T47D (cell line): ENCODE results near the gene COL4A2.
A peak's percentile ranks its signal among the peaks of the same experiment; 100 is the strongest.

Experiments
- DNase-seq, 2 experiments: peaks; one replicate each; pipeline versions ENCODE4 v3.0.0 to v3.0.0-alpha.2; 2011 to 2012; ENCODE audit warnings: low read depth in 1 of 2, low spot score in 1 of 2
- JUND ChIP-seq: IDR thresholded peaks from 2 replicates; pipeline ENCODE4 v1.6.1; 2012; ENCODE audit warnings: low read depth
- in situ Hi-C: cut with HindIII; loops from 2 replicates; pipeline ENCODE4 v1.10.0; 2016; ENCODE audit warnings: low sequenced_read_pairs, low pct_unique_long_range_greater_than_20kb

COL4A2 gene

GRCh38 chr13:110412132-110412914 lies 105.2 kb downstream of the COL4A2 start:
- in situ Hi-C loops = no loop called here
- peak; percentile 51 to 82 for DNase-seq
- no peak for TF ChIP-seq JUND

DNA sequence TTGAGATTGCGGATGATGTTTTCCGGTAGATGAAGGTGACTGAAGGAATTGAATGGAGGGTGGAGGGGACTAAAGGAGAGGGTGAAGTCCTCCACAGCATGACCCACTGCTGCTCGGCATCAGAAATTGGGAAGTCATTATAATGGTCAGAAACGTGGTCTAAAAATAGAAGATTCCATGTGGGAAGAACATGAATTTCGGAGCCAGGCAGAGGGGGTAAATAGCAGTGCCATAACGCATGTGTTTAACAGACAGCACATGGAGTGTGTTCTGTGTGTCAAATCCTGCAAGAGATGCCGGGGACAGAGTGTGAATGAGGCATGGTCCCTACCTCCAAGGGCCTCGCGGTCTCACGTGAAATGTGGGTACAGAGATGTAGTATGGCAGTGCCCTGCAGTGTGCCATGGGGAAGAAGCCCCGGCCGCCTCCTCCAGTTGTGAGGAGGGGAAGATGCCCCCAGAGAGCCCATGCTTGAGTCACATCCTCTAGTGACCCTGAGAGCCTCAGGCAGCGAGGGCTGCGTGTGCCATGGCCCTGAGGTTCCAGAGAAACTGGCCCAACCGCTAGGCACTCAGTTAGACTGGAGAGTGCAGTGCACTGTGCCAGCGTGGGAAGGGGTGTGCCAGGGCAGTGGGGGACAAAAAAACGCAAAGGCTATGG lies 106.1 kb downstream of the COL4A2 start:
- DNase-seq = no peak
- no peak for TF ChIP-seq JUND
- in situ Hi-C loops = no loop called here

DNA sequence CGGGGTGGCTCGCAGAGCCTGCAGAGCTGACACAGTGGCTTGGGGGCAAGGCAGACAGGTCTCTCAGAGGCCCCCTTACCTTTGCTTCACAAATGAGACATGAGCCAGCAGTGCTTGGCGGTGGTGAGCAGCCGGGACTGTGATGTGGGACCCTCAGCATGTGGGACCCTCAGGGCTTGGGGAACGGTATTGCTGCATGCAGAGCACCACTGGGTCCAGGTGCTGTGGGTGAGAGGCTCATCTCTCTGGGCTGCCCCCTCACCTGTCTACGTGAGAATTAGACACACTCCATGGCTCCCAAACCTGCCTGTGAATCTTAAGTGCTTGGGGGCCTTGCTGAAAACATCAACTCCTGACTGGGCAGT lies 106.6 kb downstream of the COL4A2 start:
- DNase-seq = no peak
- no peak for TF ChIP-seq JUND
- in situ Hi-C loops = no loop called here

GRCh38 chr13:110414283-110414682 lies 107.2 kb downstream of the COL4A2 start:
- in situ Hi-C loops = no loop called here
- TF ChIP-seq JUND = no peak
- DNase-seq = no peak

- DNase-seq = no peak
- TF ChIP-seq JUND = no peak
- in situ Hi-C loops = no loop called here
Observed at GRCh38 chr13:110414931-110415330, 107.8 kb downstream of the COL4A2 start.

DNA sequence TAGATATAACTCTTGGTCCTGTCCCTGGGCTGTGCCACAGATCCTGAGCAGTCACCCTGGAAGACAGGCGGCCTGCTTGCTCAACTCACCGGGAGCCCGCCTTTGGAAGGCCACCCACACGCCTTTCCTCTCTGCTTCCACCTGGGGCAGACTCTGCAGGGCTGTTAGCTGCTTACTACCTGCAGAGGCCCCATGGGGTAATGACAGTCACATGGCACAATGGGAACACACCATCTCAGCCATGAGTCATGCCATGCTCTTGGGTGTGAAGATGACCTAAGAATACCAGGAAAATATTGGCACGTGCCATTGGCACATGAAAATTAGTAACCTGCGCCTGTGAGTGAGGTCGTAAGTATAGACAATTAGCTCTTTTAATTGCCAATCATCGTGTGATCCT lies 108.6 kb downstream of the COL4A2 start:
- peak in 1 of 2 experiments; percentile 47 for DNase-seq
- TF ChIP-seq JUND = no peak
- in situ Hi-C loops = no loop called here

DNA sequence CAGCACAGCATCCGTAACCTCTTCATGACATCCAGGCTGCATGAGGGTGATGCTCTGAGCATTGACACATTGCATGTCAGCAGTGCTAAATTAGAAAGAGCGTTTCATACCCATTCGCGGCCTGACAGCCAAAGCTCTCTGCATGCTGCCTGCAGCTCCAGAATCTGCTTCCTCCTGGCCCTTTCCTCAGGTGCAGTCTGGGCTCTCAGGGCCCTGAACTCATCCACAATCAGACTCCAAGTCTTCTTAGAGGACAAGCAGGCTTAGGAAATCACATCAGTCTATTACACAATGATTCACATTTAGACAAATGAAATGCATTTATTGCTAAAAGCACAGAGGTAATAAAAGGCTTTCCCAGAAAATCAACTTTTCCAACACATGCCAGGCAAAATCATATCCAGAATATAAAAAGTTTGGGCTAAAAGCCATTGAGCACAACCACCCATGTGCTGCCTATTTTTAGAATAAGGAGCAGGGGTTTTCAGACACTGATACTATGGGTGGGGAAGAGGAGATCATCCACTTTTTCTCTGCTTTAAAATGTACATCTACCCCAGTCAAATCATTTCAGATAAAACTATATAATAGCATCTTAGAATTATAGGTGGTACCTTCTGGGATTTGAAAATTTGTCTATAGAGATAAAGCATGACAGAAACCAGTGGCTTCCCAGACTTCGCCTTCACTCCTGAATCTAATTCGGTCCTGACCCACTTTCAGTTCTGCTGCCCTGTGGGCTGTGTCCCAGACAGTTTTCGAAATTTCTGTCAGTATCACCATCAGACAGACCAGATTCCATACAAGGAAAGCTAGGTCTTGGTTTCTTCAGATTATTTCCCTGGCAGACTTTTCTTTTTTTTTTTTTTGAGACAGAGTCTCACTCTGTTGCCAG lies 109.3 kb downstream of the COL4A2 start:
- no peak for TF ChIP-seq JUND
- in situ Hi-C loops = no loop called here
- DNase-seq = no peak

DNA sequence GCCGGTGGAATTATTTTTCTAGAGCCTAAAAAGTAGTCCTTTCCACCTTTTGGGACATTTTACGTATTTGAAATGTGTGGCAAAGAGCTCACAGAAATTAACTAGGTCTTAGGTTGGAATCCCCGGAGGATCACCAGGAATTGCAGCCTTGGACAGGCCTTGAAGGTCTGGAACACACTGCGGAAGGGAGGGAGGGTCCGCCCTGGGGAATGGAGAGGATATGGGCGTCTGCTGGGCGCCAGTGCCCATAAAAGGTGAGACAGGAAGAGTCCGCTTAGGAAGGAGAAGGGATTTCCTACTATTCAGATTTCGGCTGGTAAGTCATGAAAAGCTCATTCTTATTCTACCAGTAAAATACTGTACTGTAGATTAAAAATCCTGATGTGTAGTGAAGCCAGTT lies 111.9 kb downstream of the COL4A2 start:
- DNase-seq = no peak
- no peak for TF ChIP-seq JUND
- in situ Hi-C loops = no loop called here

DNA sequence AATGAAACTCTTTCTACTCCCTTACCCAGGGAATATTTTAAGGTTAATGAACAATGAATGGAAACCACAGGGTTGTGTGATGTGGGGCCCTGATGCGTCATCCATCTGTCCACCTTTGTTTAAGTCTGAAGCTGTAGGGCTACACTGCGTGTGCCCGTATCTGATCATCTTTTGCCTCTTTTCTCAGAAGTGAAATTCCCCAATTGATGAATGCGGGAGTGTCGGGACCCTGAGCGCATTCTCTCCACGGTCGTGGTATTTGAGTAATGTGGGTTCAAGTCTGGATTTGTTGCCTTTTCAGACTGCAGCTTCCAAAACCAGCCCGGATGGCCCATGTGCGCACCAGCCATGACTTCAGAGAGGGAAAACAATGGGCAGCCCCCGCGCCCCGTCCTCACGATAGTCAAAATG lies 112.3 kb downstream of the COL4A2 start:
- no peak for DNase-seq
- in situ Hi-C loops = no loop called here
- no peak for TF ChIP-seq JUND

GRCh38 chr13:110419946-110420345 lies 112.9 kb downstream of the COL4A2 start:
- in situ Hi-C loops = no loop called here
- no peak for DNase-seq
- TF ChIP-seq JUND = no peak

GRCh38 chr13:110420626-110421025 lies 113.5 kb downstream of the COL4A2 start:
- no peak for DNase-seq
- in situ Hi-C loops = no loop called here
- TF ChIP-seq JUND = no peak

DNA sequence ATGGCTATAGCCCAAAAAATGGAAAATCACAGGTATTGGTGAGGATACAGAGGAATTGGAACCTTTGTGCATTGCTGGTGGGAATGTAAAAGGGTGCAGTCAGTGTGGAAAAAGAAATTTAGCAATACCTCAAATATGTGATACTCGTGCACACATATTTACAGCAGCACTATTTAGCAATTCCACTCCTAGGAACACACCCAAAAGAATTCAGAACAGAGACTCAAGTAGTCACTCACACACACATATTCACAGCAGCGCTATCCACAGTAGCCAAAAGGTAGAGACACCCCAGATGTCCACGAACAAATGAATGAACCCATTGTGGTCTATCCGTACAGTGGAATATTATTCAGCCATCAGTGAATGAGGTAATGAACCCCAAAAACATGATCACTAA lies 114.0 kb downstream of the COL4A2 start:
- TF ChIP-seq JUND = no peak
- in situ Hi-C loops = no loop called here
- DNase-seq = no peak
